T-helper 2 cell (primary cell): Measurements from ENCODE around the gene TATDN2.
A peak's percentile ranks its signal among the peaks of the same experiment; 100 is the strongest.

ENCODE experiments used
- DNase-seq, 5 experiments: peaks; one replicate each; pipeline versions ENCODE4 v3.0.0 to v3.0.0-alpha.2; 2012 to 2022

Gene TATDN2

GRCh38 chr3:10320320-10320677 is 72.0 kb downstream of the TATDN2 start:
- DNase-seq, result no peak

GRCh38 chr3:10321630-10322351 is 73.5 kb downstream of the TATDN2 start:
- no peak for DNase-seq

- DNase-seq, result peak in 1 of 5 experiments; percentile 52
These were observed 74.1 kb downstream of the TATDN2 start for GRCh38 chr3:10322352-10322710.

DNA sequence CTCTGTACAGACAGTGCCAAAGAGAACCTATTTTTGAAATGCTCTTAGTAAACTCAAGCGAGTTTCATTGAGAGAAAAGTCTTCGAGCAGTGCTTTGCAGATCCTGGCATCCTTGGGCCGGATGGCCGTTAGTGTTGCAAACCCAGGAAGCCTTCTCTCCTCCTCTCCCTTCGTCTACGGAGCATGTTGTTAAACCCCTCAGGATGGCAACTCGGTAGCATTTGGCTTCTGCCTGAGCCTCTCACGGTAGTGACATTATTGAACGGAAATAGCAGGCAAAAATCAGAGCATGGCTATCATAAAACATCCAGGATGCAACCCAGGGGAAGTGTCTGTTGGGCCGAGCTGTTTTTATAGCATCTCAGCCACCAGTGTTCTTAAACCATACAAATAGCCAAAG is 79.3 kb downstream of the TATDN2 start:
- no peak for DNase-seq

DNA sequence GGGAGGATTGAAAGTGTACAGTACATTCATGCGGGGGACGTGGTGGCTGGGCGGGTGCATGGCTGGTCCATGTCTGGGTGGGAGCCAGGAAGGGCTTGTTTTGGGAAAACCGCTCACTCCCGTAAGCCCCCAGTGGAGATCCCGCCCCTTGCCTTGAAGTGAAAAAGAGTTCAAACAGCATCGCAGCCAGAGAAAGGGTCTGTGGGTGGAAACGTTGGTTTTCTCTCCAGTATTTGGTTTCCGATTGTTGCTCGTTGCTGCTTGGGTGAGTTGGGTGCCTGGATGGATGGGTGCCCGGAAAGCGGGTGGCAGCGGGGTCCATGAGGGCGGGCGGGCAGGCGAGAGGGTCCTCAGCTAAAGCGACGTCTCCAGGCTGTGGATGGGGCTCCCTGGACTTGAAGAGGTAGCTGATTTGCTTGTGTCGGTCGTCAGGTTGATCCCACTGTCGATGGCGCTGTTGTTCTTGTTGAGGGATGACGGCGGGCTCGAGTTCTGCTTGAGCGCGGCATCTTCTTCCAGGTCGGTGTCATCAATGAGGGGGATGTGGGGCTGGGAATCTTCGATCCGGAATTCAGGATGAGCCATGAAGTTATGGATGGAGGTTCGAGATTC is 80.3 kb downstream of the TATDN2 start:
- DNase-seq, result no peak

GRCh38 chr3:10329495-10330015 is 81.3 kb downstream of the TATDN2 start:
- no peak for DNase-seq

GRCh38 chr3:10330319-10330718 is 82.1 kb downstream of the TATDN2 start:
- DNase-seq, result no peak
